Activated CD4-positive, alpha-beta T cell treated with anti-CD3 and anti-CD28 coated beads, Interleukin-2, amount 10 ng/mL, durations not matched to agents 7 days and 5 days (primary cell): ENCODE results near the gene SPATA32. TPM values are rescaled to one million over a fixed set of nuclear protein-coding genes. Genes with fewer than 3 reads are reported as not detected.
A peak's percentile ranks its signal among the peaks of the same experiment; 100 is the strongest.

Experiments used
- CTCF ChIA-PET: fragments of 350-600 bp; sonication (Branson Sonifier 250); formaldehyde crosslinking; loops from one replicate; lab custom pipeline; 2021; ENCODE audit warnings: antibody characterized with exemption; lab: Charles Lee
- POLR2A ChIA-PET: fragments of 350-600 bp; sonication (Branson Sonifier 250); formaldehyde crosslinking; loops from one replicate; lab custom pipeline; 2021; ENCODE audit warnings: antibody characterized with exemption; lab: Charles Lee
- DNase-seq: peaks from one replicate; pipeline ENCODE4 v3.0.0-alpha.2; 2020
- H3K27ac Mint-ChIP-seq: one replicate; pipeline ENCODE4 v1.8.0; 2021; ENCODE audit warnings: mild to moderate bottlenecking, moderate library complexity, mixed read lengths
- H3K27me3 Mint-ChIP-seq: one replicate; pipeline ENCODE4 v1.8.0; 2021; ENCODE audit warnings: mixed read lengths
- H3K36me3 Mint-ChIP-seq: one replicate; pipeline ENCODE4 v1.8.0; 2021; ENCODE audit warnings: low read depth, mixed read lengths
- H3K4me1 Mint-ChIP-seq: one replicate; pipeline ENCODE4 v1.8.0; 2021; ENCODE audit warnings: mixed read lengths
- H3K4me3 Mint-ChIP-seq: one replicate; pipeline ENCODE4 v1.8.0; 2021; ENCODE audit warnings: mild to moderate bottlenecking, moderate library complexity, mixed read lengths
- H3K9me3 Mint-ChIP-seq: one replicate; pipeline ENCODE4 v1.8.0; 2021; ENCODE audit warnings: mixed read lengths
- total RNA-seq, 2 experiments: library from RNA; stranded (reverse); gene quantifications; one replicate each; pipeline ENCODE4 v1.2.3, GENCODE V29; 2021

Gene SPATA32
- total RNA-seq, 2 experiments from 2014 or later, result 0.27 to 0.67 TPM

DNA sequence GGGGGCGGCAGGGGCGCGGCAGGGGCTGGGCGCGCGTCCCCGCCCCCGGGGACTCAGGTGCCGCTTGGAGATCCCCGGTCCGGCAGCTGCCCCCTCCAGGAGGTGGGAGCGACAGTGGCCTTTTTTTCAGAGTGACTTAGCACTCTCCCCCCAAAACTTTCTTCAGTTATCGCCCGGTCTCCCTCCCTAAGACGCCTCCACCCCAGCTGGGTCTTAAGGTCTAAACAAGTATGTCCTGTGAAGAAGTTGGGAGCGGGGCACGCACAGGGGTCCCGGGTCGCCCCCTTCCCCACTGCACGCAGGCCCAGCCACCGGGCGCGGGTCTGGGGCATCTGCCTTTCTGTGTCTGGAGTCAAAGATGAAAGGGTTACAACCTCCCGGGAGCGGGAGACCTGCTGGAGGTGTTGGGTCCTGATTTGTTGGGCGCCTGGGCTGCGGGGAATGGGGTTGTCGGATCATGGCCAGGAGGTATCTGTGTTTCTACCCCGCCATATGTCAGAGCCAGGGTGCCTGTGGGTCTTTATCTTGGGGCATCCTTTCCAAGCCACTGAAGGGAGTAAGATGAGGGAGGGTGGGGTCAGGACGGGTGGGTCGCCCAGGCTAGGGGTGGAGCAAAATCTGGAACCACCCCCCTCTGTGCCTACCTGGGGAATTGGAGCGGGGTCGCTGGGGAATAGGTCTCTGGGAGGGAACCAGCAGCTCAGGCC lies 39.5 kb downstream of the SPATA32 start:
- no peaks in the 10 kb centered on the region for H3K9me3 Mint-ChIP-seq
- peaks cover 53% of the 10 kb centered on the region for H3K4me1 Mint-ChIP-seq
- ChIA-PET POLR2A (interaction anchor here (0.6 kb wide), 1 partner anchor 532 kb away, joined by 3 read pairs; no protein-coding TSS in a partner anchor), CTCF (interaction anchor here (1.0 to 4.1 kb wide), 5 partner anchors 24 to 163 kb away, joined by 3 to 21 read pairs (median 4); partner anchors contain the start of genes ACBD4 and HEXIM1)
- peak; percentile 66 for DNase-seq
- H3K27ac Mint-ChIP-seq, result peak overlapping the region; percentile 100
- no peaks in the 10 kb centered on the region for H3K27me3 Mint-ChIP-seq
- peak overlapping the region; percentile 97 for H3K4me3 Mint-ChIP-seq
- peaks cover 66% of the 10 kb centered on the region for H3K36me3 Mint-ChIP-seq

DNA sequence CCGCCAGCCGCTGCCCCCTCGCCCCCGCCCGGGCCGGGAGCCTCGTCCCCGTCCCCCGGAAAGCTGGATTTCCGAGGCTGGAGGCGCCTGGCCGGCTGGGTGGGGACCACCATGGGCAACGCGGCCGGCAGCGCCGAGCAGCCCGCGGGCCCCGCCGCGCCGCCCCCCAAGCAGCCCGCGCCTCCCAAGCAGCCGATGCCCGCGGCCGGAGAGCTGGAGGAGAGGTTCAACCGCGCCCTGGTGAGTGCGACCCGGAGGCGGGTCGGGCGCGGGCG lies 39.9 kb downstream of the SPATA32 start:
- Mint-ChIP-seq H3K27ac (no peak overlapping the region), H3K36me3 (peaks cover 66% of the 10 kb centered on the region), H3K27me3 (no peaks in the 10 kb centered on the region), H3K9me3 (no peaks in the 10 kb centered on the region), H3K4me3 (no peak overlapping the region), H3K4me1 (peaks cover 51% of the 10 kb centered on the region)
- no peak for DNase-seq
- CTCF ChIA-PET, result interaction anchor here (1.0 to 4.1 kb wide), 5 partner anchors 24 to 164 kb away, joined by 3 to 21 read pairs (median 4); partner anchors contain the start of genes ACBD4 and HEXIM1
- POLR2A ChIA-PET, result no interaction called here

DNA sequence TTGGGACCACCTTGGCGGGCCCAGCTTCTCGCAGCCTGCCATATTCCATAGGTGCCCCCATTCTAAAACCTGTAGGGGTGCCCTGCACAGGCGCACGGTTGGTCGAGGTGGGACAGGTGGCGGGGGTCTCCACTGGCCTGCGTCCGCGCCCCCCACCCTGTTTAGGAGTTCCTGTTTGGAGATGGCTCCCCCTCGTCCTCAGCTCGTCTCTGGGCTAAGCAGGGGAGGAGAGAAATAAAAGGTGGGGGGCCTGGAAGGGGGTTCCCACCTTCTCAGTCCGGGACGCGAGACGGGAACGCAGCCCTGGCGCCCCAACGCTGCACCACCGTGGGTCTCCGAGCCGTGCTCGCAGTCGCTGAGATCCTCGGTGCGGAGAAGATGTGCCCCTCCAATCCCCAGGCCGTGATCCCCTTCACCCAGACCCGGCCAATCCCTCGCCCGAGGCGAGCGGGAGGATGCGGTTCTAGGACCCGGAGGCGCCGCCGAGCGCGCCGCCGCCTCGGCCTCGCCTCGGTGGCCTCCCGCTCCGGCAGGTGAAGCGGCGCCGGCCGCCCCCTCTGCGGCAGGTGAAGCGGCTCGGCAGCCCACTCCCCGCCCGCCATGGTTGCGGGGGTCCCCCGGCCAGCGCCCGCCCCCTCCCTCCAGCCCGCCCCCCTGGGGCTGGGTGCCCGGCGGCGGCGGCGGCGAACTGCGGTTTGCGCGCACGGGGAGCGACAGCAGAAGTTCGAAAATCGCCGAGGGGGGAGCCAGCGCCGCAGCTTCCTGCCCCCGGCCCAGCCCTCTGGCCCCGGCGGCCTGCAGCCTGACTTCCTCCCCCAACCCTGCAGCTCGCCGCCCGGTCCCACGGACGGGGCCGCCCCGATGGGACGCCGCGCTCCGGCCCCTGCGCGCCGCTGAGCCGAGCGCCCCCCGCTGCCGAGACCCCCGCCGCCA lies 40.5 kb downstream of the SPATA32 start, which contains the start of gene FMNL1:
Gene FMNL1, plus strand, starts transcription at position 805 of the 933 bp plus-strand sequence. CDS start 240 bp downstream, outside the sequence.
- no peaks in the 10 kb centered on the region for H3K27me3 Mint-ChIP-seq
- peak; percentile 73 for DNase-seq
- POLR2A ChIA-PET, result no interaction called here
- no peaks in the 10 kb centered on the region for H3K9me3 Mint-ChIP-seq
- peaks cover 66% of the 10 kb centered on the region for H3K36me3 Mint-ChIP-seq
- CTCF ChIA-PET, result interaction anchor here (0.5 to 4.1 kb wide), 11 partner anchors 8 to 164 kb away, joined by 3 to 64 read pairs (median 3); partner anchors contain the start of genes ACBD4 and HEXIM1
- peaks cover 51% of the 10 kb centered on the region for H3K4me1 Mint-ChIP-seq
- H3K4me3 Mint-ChIP-seq, result peak within 1 kb of the TSS; percentile 97
- peak within 1 kb of the TSS; percentile 100 for H3K27ac Mint-ChIP-seq

DNA sequence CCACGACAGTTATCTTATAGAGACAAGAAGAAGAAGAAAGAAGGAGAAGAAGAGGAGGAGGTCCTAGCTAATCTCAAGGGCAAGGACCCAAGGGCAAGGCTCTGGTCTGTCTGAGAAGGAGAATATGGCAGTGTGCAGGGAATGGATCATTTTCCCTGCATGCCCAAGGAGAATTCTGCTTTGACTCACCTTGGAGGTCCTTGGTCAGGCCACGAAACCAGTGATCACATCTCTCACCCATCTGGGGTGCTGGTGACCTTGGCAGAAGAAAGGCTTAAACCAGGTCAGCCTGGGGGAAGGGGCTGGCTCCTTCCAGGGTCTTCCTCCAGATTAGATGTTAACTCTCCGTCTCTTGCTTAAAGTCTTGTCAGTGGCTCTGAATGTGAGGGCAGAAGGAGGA lies 41.8 kb downstream of the SPATA32 start:
- peaks cover 63% of the 10 kb centered on the region for H3K36me3 Mint-ChIP-seq
- no peaks in the 10 kb centered on the region for H3K9me3 Mint-ChIP-seq
- POLR2A ChIA-PET, result interaction anchor here (0.6 to 0.9 kb wide), 2 partner anchors 67 to 92 kb away, joined by 3 read pairs; no protein-coding TSS in a partner anchor
- no peaks in the 10 kb centered on the region for H3K27me3 Mint-ChIP-seq
- DNase-seq, result no peak
- H3K27ac Mint-ChIP-seq, result peak overlapping the region; percentile 82
- CTCF ChIA-PET, result interaction anchor here (0.6 to 4.1 kb wide), 20 partner anchors 10 to 209 kb away, joined by 3 to 64 read pairs (median 7); partner anchors contain the start of genes ACBD4, HEXIM1 and MAP3K14
- H3K4me3 Mint-ChIP-seq, result peak overlapping the region; percentile 85
- peaks cover 43% of the 10 kb centered on the region for H3K4me1 Mint-ChIP-seq

DNA sequence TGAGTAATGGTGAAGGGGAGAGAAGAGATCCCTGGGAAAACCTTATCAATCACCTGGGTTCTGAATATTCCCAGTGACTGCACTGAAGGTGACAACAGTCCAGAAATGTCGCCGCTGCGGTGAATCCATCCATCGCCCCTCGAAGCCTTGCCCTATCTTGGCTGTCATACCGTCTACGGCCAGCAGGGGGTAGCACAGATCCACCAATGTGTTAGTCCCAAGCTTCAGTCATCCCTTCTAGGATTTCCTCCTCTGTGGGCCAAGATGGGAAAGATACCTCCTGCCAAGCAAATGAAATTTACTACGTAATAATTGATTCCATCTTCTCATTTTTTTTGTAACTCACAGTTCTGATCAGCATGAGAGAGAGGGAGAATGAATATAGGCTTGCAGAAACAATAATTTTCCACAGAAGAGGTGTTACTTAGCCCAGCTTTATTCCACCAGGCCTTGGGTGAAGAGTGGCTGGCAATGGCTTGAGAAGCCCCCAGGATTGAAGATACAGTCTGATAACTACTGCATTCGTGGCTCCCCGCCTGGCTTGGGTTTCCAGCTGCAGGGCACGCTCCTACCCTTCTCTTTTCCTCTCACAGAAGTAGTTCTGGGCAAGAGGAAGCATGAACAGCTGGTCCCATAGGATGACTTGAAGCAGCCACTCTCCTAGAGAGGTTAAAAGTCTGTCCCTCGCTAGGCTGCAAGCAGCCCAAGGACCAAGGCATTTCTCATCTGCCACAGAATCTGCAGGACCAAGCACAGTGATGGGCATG lies 42.8 kb downstream of the SPATA32 start:
- no peaks in the 10 kb centered on the region for H3K27me3 Mint-ChIP-seq
- ChIA-PET POLR2A (interaction anchor here (0.6 to 0.9 kb wide), 3 partner anchors 28 to 93 kb away, joined by 3 read pairs; no protein-coding TSS in a partner anchor), CTCF (interaction anchor here (0.6 to 4.1 kb wide), 36 partner anchors 10 to 1505 kb away, joined by 3 to 64 read pairs (median 5); partner anchors contain the start of genes ACBD4, HEXIM1, HEXIM2 and MAP3K14)
- H3K9me3 Mint-ChIP-seq, result no peaks in the 10 kb centered on the region
- peak overlapping the region; percentile 85 for H3K4me3 Mint-ChIP-seq
- peaks cover 38% of the 10 kb centered on the region for H3K4me1 Mint-ChIP-seq
- peak; percentile 88 for DNase-seq
- peak overlapping the region; percentile 82 for H3K27ac Mint-ChIP-seq
- peaks cover 57% of the 10 kb centered on the region for H3K36me3 Mint-ChIP-seq

Other genes starting within 250 kb of the SPATA32 start
- 10 to 100 TPM; 36.5 to 38.6 TPM for gene DCAKD, start 210.5 kb downstream of the SPATA32 start, total RNA-seq
- 100 to 1,000 TPM; 118 to 138 TPM for gene NMT1, start 200.8 kb downstream of the SPATA32 start, total RNA-seq
- 1 to 10 TPM; 3.0 to 4.1 TPM for gene PLCD3, start 129.6 kb downstream of the SPATA32 start, total RNA-seq
- 10 to 100 TPM; 18.4 to 19.7 TPM for gene ACBD4, start 126.4 kb downstream of the SPATA32 start, total RNA-seq
- 10 to 100 TPM; 30.5 TPM for gene HEXIM1, start 113.6 kb downstream of the SPATA32 start, total RNA-seq
- 1 to 10 TPM; 5.3 to 8.4 TPM for gene HEXIM2, start 100.2 kb downstream of the SPATA32 start, total RNA-seq
- 100 to 1,000 TPM; 391 to 410 TPM for gene FMNL1, start 40.2 kb downstream of the SPATA32 start, total RNA-seq
- gene MAP3K14, start 54.9 kb upstream of the SPATA32 start, total RNA-seq, result 10 to 100 TPM; 25.8 to 26.0 TPM
- 10 to 100 TPM; 85.3 to 93.5 TPM for gene ARHGAP27, start 170.8 kb upstream of the SPATA32 start, total RNA-seq
- 10 to 100 TPM; 48.6 to 53.0 TPM for gene PLEKHM1, start 228.6 kb upstream of the SPATA32 start, total RNA-seq